Memory B cell (primary cell): ENCODE results near the gene MOB3A.

Experiments used
- ATAC-seq: fragments of 150-1000 bp; cut with Tn5 transposase; 2 replicates; pipeline ENCODE4 v1.10.0; 2021; ENCODE audit warnings: low read depth, mild to moderate bottlenecking, moderate library complexity
- DNase-seq, 2 donors: peaks; one replicate each; pipeline ENCODE4 v3.0.0; 2022; ENCODE audit warnings: low spot score in 2 of 2
- H3K27ac Mint-ChIP-seq: one replicate; pipeline ENCODE4 v1.8.0; 2022; ENCODE audit warnings: mild to moderate bottlenecking, moderate library complexity, mixed read lengths
- H3K27me3 Mint-ChIP-seq: one replicate; pipeline ENCODE4 v1.8.0; 2022; ENCODE audit warnings: mixed read lengths
- H3K36me3 Mint-ChIP-seq: one replicate; pipeline ENCODE4 v1.8.0; 2022; ENCODE audit warnings: mild to moderate bottlenecking, mixed read lengths
- H3K4me1 Mint-ChIP-seq: one replicate; pipeline ENCODE4 v1.8.0; 2022; ENCODE audit warnings: mixed read lengths
- H3K4me3 Mint-ChIP-seq: one replicate; pipeline ENCODE4 v1.8.0; 2022; ENCODE audit warnings: mild to moderate bottlenecking, moderate library complexity, mixed read lengths
- H3K9me3 Mint-ChIP-seq: one replicate; pipeline ENCODE4 v1.8.0; 2022; ENCODE audit warnings: mixed read lengths

Gene MOB3A

DNA sequence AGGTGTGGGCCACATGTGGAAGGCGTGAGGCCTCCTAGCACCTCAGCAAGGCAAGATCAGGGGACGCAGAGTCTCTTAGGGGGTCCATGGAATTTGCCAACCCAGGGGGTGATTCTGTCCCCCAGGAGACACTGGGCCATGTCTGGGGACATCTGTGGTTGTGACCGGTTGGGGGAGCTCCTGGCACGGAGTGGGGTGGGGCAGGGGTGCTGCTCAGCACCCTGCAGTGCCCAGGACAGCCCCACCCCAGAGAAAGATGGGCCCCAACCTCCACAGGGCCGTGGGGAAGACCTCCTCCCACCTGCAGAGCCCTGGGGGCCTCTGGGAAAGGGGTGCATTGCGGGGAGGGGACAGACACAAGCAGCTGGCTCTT, 49.1 kb downstream of the MOB3A start:
- H3K27me3 Mint-ChIP-seq, result no peaks in the 10 kb centered on the region
- ATAC-seq, result no peak
- peaks cover 33% of the 10 kb centered on the region for H3K4me1 Mint-ChIP-seq
- peak overlapping the region; percentile 98 for H3K27ac Mint-ChIP-seq
- peaks cover 13% of the 10 kb centered on the region for H3K36me3 Mint-ChIP-seq
- H3K4me3 Mint-ChIP-seq, result peak overlapping the region; percentile 52
- H3K9me3 Mint-ChIP-seq, result no peaks in the 10 kb centered on the region
- peak; percentile 29 to 43 for DNase-seq

DNA sequence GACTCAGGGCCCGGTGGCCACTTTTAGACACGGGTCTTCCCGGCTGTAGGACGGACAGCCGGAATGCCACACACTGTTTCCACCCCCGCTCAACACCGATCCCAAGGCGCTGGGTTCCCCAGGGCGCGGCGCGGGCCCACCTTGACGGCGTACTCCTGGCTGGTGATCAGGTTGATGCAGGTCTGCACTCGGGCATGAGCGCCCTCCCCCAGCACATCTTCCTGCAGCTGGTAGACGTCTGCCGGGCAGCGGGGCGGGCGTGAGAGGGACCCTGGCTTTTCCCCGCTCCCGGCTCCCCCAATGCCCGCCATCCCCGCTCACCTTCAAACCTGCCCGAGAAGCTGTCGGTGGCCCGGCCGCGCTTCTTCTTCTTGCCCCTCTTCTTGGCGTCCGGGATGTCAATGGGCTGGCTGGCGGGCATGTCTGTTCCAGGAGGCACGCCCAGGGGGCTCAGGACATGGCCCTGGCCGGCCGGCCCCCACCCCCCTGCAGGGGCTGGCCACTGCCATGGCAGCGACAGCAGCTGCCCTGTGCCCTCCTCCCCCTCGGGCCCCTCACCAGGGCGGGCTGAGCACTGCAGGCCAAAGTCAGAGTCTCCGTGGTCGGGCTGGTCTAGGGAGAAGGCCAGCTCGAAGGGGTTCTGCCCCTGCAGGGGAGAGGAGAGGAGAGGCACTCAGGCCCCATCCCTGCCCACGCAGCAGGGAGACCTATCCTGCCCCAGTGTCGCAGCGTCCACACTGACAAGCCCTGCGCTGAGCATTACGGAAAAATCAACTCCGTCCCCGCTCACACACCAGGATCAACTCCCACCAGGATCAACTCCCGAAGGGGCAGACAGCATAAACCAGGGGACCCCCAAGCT, 49.8 kb downstream of the MOB3A start:
- H3K4me3 Mint-ChIP-seq, result no peak overlapping the region
- DNase-seq, result no peak
- no peak for ATAC-seq
- H3K27ac Mint-ChIP-seq, result peak overlapping the region; percentile 98
- no peaks in the 10 kb centered on the region for H3K9me3 Mint-ChIP-seq
- H3K27me3 Mint-ChIP-seq, result no peaks in the 10 kb centered on the region
- peaks cover 31% of the 10 kb centered on the region for H3K4me1 Mint-ChIP-seq
- peaks cover 16% of the 10 kb centered on the region for H3K36me3 Mint-ChIP-seq

GRCh38 chr19:2045501-2046045, 50.6 kb downstream of the MOB3A start:
- Mint-ChIP-seq H3K27ac (peak overlapping the region; percentile 98), H3K4me3 (no peak overlapping the region), H3K36me3 (peaks cover 17% of the 10 kb centered on the region), H3K4me1 (peaks cover 31% of the 10 kb centered on the region), H3K9me3 (no peaks in the 10 kb centered on the region), H3K27me3 (no peaks in the 10 kb centered on the region)
- ATAC-seq (no peak), DNase-seq (no peak)

DNA sequence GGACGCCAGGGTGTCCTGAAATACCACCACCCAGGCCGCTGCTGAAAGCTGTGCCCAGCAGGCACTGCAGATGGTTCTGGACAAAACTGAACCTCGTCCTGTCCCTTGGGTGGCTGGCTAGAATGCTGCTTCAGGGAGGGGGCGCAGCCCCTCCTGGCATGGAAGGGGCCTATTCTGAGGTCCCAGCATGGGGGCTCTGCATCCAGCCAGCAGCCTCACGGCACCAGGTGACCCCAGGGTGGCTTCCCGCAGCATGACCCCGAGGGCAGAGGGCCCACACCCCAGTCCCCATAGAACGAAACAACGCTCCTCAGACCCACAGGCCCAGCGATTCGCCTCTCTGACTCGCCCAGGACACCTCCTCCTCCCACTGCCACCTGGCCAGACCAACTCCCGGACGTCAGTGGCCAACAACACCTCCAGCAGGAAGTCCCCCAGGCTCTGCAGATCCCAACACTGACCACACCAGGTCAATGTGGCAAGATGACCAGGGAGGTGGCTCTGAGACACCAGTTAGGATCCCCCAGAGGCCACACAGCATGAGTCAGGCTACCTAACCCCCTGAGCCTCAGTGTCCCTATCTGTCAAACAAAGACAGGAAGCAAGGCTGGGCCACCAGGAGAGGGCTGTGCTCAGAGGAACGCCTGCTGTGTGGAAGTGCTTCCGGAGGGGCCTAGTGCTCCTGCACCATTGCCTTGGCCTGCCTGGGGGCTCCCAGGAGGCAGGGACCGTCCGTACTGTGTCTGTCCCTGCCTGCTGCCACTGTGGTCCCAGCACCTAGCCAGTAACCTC, 51.2 kb downstream of the MOB3A start:
- peaks cover 30% of the 10 kb centered on the region for H3K4me1 Mint-ChIP-seq

DNA sequence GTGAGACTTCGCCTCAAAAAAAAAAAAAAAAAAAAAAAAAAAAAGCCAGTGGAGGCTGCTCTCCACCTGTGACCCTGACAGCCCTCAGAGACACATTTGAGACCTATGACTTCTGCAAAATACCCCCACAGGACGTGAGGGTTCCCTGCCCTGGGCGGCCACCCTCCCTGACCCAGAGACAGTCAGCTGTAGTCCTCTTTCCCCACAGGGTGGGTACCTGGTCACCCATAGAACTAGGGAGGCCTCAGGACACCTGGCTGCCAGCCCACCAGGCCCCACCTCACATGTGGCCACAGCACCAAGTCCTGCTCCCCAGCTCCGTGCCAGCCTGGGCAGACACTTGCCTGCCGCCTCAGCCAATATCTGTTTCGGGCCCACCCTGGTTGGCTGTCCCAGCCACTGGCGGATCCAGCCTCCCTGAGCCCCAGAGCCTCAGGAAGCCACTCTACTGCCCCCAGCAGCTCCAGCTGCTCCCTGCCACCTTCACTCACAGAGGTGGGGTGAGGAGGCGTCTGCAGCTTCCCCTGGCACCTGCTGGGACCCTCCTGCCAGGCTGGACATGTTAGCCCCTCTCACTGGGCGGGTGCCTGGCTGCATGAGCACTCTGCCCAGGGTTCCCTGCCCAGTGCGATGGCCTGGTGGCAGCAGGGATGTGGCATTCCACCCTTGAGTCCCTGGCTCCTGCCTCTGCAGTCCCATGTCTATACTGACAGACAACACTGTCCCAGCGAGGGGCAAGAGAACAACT, 52.0 kb downstream of the MOB3A start:
- ATAC-seq, result peak; percentile 3
- Mint-ChIP-seq H3K27me3 (no peaks in the 10 kb centered on the region), H3K27ac (peak overlapping the region; percentile 98), H3K9me3 (no peaks in the 10 kb centered on the region), H3K36me3 (peaks cover 16% of the 10 kb centered on the region), H3K4me1 (peaks cover 27% of the 10 kb centered on the region), H3K4me3 (peak overlapping the region; percentile 59)
- peak; percentile 39 to 60 for DNase-seq

More for the DNA sequence above, 51.2 kb downstream of the MOB3A start:
- H3K9me3 Mint-ChIP-seq, result no peaks in the 10 kb centered on the region
- no peaks in the 10 kb centered on the region for H3K27me3 Mint-ChIP-seq
- peaks cover 16% of the 10 kb centered on the region for H3K36me3 Mint-ChIP-seq
- peak overlapping the region; percentile 32 for H3K4me3 Mint-ChIP-seq
- ATAC-seq (no peak), DNase-seq (peak in 1 of 2 donors; percentile 32)
- peak overlapping the region; percentile 98 for H3K27ac Mint-ChIP-seq

DNA sequence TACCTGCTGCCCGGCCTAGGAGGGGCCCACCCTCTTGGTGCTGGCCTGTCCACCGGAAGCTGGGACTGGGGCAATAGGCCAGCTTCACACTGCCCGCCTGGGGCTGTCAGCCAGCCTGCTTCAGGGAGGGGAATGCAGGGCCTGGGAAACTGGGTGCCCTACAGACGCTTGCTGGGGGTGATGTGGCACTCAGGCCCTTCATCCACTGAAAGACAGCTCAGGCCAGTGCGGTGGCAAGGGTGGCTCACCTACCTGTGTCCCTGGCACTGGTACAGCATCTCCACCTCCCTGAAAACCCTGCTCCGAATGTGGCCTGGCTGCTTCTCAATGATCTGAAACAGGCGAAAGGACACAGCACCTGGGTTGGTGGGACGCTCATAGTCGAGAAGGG, 52.9 kb downstream of the MOB3A start:
- no peak for DNase-seq
- peak overlapping the region; percentile 59 for H3K4me3 Mint-ChIP-seq
- H3K27ac Mint-ChIP-seq, result peak overlapping the region; percentile 98
- H3K9me3 Mint-ChIP-seq, result no peaks in the 10 kb centered on the region
- H3K36me3 Mint-ChIP-seq, result peaks cover 19% of the 10 kb centered on the region
- H3K27me3 Mint-ChIP-seq, result no peaks in the 10 kb centered on the region
- ATAC-seq, result no peak
- peaks cover 24% of the 10 kb centered on the region for H3K4me1 Mint-ChIP-seq

GRCh38 chr19:2042485-2043250, 53.5 kb downstream of the MOB3A start:
- H3K4me1 Mint-ChIP-seq, result peaks cover 22% of the 10 kb centered on the region

GRCh38 chr19:2041683-2042484, 54.2 kb downstream of the MOB3A start:
- Mint-ChIP-seq H3K4me3 (peak overlapping the region; percentile 64), H3K36me3 (peaks cover 21% of the 10 kb centered on the region), H3K9me3 (no peaks in the 10 kb centered on the region), H3K27me3 (no peaks in the 10 kb centered on the region), H3K27ac (peak overlapping the region; percentile 98), H3K4me1 (peaks cover 22% of the 10 kb centered on the region)
- peak; percentile 69 for ATAC-seq
- peak; percentile 97 to 99 for DNase-seq

More at GRCh38 chr19:2042485-2043250, 53.5 kb downstream of the MOB3A start:
- Mint-ChIP-seq H3K27ac (peak overlapping the region; percentile 98), H3K36me3 (peaks cover 21% of the 10 kb centered on the region), H3K27me3 (no peaks in the 10 kb centered on the region), H3K4me3 (peak overlapping the region; percentile 60), H3K9me3 (no peaks in the 10 kb centered on the region)
- no peak for DNase-seq
- no peak for ATAC-seq

GRCh38 chr19:2041433-2041682, 54.8 kb downstream of the MOB3A start:
- ATAC-seq, result no peak
- Mint-ChIP-seq H3K9me3 (no peaks in the 10 kb centered on the region), H3K27ac (peak overlapping the region; percentile 98), H3K4me1 (peaks cover 21% of the 10 kb centered on the region), H3K36me3 (peaks cover 21% of the 10 kb centered on the region), H3K4me3 (peak overlapping the region; percentile 64), H3K27me3 (no peaks in the 10 kb centered on the region)
- no peak for DNase-seq

GRCh38 chr19:2040647-2041432, 55.3 kb downstream of the MOB3A start:
- Mint-ChIP-seq H3K4me1 (peaks cover 19% of the 10 kb centered on the region), H3K27ac (peak overlapping the region; percentile 98), H3K4me3 (peak overlapping the region; percentile 64), H3K9me3 (no peaks in the 10 kb centered on the region), H3K36me3 (peaks cover 21% of the 10 kb centered on the region), H3K27me3 (no peaks in the 10 kb centered on the region)
- ATAC-seq, result no peak
- no peak for DNase-seq

DNA sequence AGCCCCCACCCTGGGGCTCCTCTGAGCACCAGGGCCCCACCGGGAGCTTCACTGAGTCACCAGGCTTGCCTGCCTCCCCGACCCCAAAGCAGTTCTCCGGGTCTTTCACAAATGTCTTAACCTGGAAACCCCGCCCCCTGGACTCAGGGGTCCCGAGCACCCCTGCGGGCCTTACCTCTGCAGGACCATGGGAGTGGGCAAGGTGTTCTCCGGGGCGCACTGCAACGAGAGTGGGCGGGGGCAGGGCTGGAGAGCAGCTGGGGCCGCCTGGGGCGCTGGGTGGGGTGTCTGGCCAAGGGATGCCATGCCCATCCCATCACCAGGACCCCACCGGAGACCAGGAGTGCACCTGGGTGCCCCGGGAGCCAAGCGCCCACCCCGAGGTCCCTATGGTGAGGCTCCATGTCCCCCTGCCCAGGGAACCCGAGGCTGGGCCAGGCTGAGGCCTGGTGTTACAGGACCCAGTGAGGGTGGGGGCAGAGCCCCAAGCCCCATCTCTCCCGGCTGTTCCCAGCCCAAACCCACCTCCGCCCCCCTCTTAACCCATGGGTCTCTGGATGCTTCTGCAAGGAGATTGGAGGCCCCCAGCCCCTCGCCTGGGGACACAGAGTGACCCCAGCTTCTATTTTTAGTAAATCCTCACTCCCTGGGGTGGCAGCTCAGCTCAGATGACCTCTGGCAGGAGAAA, 56.0 kb downstream of the MOB3A start:
- ATAC-seq (no peak), DNase-seq (no peak)
- Mint-ChIP-seq H3K36me3 (peaks cover 21% of the 10 kb centered on the region), H3K4me1 (peaks cover 22% of the 10 kb centered on the region), H3K27me3 (no peaks in the 10 kb centered on the region), H3K4me3 (no peak overlapping the region), H3K27ac (peak overlapping the region; percentile 98), H3K9me3 (no peaks in the 10 kb centered on the region)
